SU-DHL-6 (cell line): ENCODE results near the gene CDK14.

Experiments used
- H2AFZ ChIP-seq: fragments of 200-600 bp; sonication (generic); 2 replicates; pipeline ENCODE4 v1.6.1; 2014; ENCODE audit warnings: low read depth, mild to moderate bottlenecking, moderate library complexity, mixed read lengths, antibody characterized with exemption, low read length; ENCODE audit not compliant: severe bottlenecking
- H3F3A ChIP-seq: fragments of 200-600 bp; shearing (Covaris generic); 2 replicates; pipeline ENCODE4 v1.6.0; 2016; ENCODE audit warnings: antibody characterized with exemption, mild to moderate bottlenecking; ENCODE audit not compliant: insufficient read depth
- H3K27ac ChIP-seq: fragments of 200-600 bp; sonication (generic); 2 replicates; pipeline ENCODE4 v1.5.1; 2016; ENCODE audit warnings: low read depth, mild to moderate bottlenecking, low read length, moderate library complexity, mixed read lengths
- H3K27me3 ChIP-seq: fragments of 200-600 bp; sonication (generic), shearing (Covaris generic); 2 replicates; pipeline ENCODE4 v1.6.0; 2014; ENCODE audit warnings: mild to moderate bottlenecking, low read length
- H3K36me3 ChIP-seq: fragments of 200-600 bp; sonication (generic); 2 replicates; pipeline ENCODE4 v1.6.1; 2014; ENCODE audit warnings: mild to moderate bottlenecking, low read length, mixed read lengths
- H3K4me2 ChIP-seq: fragments of 300-600, 200-600 bp; shearing (Covaris generic), sonication (generic); 2 replicates; pipeline ENCODE4 v1.6.0; 2014; ENCODE audit warnings: low read length, low read depth, mild to moderate bottlenecking; ENCODE audit not compliant: poor library complexity, severe bottlenecking
- H3K4me3 ChIP-seq: fragments of 200-600 bp; sonication (generic); 2 replicates; pipeline ENCODE4 v1.5.1; 2014; ENCODE audit warnings: antibody characterized with exemption, low read length, mild to moderate bottlenecking, mixed read lengths; ENCODE audit not compliant: insufficient read depth, poor library complexity, severe bottlenecking
- H3K79me2 ChIP-seq: fragments of 200-600 bp; sonication (generic); 2 replicates; pipeline ENCODE4 v1.6.1; 2014; ENCODE audit warnings: mild to moderate bottlenecking, low read length, moderate library complexity; ENCODE audit not compliant: insufficient read depth
- H3K9ac ChIP-seq: fragments of 200-600 bp; sonication (generic); 2 replicates; pipeline ENCODE4 v1.7.0; 2014; ENCODE audit warnings: mild to moderate bottlenecking, low read length
- H3K9me2 ChIP-seq: fragments of 200-600 bp; sonication (generic); replicated peaks from 2 replicates; pipeline ENCODE4 v1.6.1; 2014; ENCODE audit warnings: low read length; ENCODE audit not compliant: insufficient read depth
- H3K9me3 ChIP-seq: fragments of 200-600 bp; sonication (generic); 2 replicates; pipeline ENCODE4 v1.6.1; 2014; ENCODE audit warnings: low read length, mixed read lengths; ENCODE audit not compliant: insufficient read depth
- H4K20me1 ChIP-seq: fragments of 200-600 bp; sonication (generic); 2 replicates; pipeline ENCODE4 v1.6.1; 2014; ENCODE audit warnings: low read depth, mild to moderate bottlenecking, antibody characterized with exemption, low read length, moderate library complexity, mixed read lengths
- CTCF ChIP-seq: fragments of 200-600 bp; sonication (generic); IDR thresholded peaks from one replicate; pipeline ENCODE4 v1.5.1; 2017; ENCODE audit warnings: antibody characterized with exemption, mild to moderate bottlenecking, low read length, moderate library complexity; ENCODE audit not compliant: insufficient read depth, poor library complexity, severe bottlenecking
- EZH2phosphoT487 ChIP-seq: fragments of 200-600 bp; sonication (generic), shearing (Covaris generic); conservative IDR thresholded peaks from 2 replicates; pipeline ENCODE4 v1.6.1; 2018; ENCODE audit warnings: mild to moderate bottlenecking, antibody characterized with exemption, low read length, moderate library complexity, mixed read lengths

CDK14 gene

GRCh38 chr7:90710466-90710850, 114.3 kb downstream of the CDK14 start:
- peaks cover 56% of the 10 kb centered on the region for H3K79me2 ChIP-seq
- no peak overlapping the region for H2AFZ ChIP-seq
- H3K4me3 ChIP-seq: peak overlapping the region; percentile 78
- no peaks in the 10 kb centered on the region for H3K9me2 ChIP-seq
- TF ChIP-seq EZH2phosphoT487 (no peak), CTCF (no peak)
- H3K27me3 ChIP-seq: no peaks in the 10 kb centered on the region
- peak overlapping the region; percentile 88 for H3K4me2 ChIP-seq
- peak overlapping the region; percentile 71 for H3K9ac ChIP-seq
- H3F3A ChIP-seq: peaks cover 57% of the 10 kb centered on the region
- peak overlapping the region; percentile 93 for H3K27ac ChIP-seq
- H4K20me1 ChIP-seq: no peaks in the 10 kb centered on the region
- H3K9me3 ChIP-seq: no peaks in the 10 kb centered on the region
- no peaks in the 10 kb centered on the region for H3K36me3 ChIP-seq

- Histone ChIP-seq H3F3A (peaks cover 77% of the 10 kb centered on the region), H2AFZ (no peak overlapping the region), H3K9me2 (no peaks in the 10 kb centered on the region), H3K36me3 (no peaks in the 10 kb centered on the region), H3K79me2 (peaks cover 88% of the 10 kb centered on the region), H3K9ac (peak overlapping the region; percentile 71), H3K9me3 (no peaks in the 10 kb centered on the region), H3K27me3 (no peaks in the 10 kb centered on the region), H3K27ac (peak overlapping the region; percentile 93), H3K4me2 (peak overlapping the region; percentile 88), H3K4me3 (peak overlapping the region; percentile 78), H4K20me1 (no peaks in the 10 kb centered on the region)
- TF ChIP-seq CTCF (no peak), EZH2phosphoT487 (no peak)
Measured at GRCh38 chr7:90713628-90714027, 117.5 kb downstream of the CDK14 start.

GRCh38 chr7:90715067-90715466, 118.9 kb downstream of the CDK14 start:
- H3K4me2 ChIP-seq: peak overlapping the region; percentile 88
- H3K36me3 ChIP-seq: no peaks in the 10 kb centered on the region
- peak overlapping the region; percentile 71 for H3K9ac ChIP-seq
- H3K9me3 ChIP-seq: no peaks in the 10 kb centered on the region
- H2AFZ ChIP-seq: no peak overlapping the region
- peaks cover 77% of the 10 kb centered on the region for H3F3A ChIP-seq
- TF ChIP-seq EZH2phosphoT487: no peak
- TF ChIP-seq CTCF: no peak
- H4K20me1 ChIP-seq: no peaks in the 10 kb centered on the region
- peak overlapping the region; percentile 93 for H3K27ac ChIP-seq
- H3K79me2 ChIP-seq: peaks cover 100% of the 10 kb centered on the region
- no peaks in the 10 kb centered on the region for H3K9me2 ChIP-seq
- peak overlapping the region; percentile 78 for H3K4me3 ChIP-seq
- no peaks in the 10 kb centered on the region for H3K27me3 ChIP-seq
